ENCODE measurements around the gene CNTNAP2. TPM values are rescaled to one million over a fixed set of nuclear protein-coding genes. Genes with fewer than 3 reads are reported as not detected.
A peak's percentile ranks its signal among the peaks of the same experiment; 100 is the strongest.

The CNTNAP2 gene
- total RNA-seq, 1 experiment from 2014 or later = 64.5 TPM

GRCh38 chr7:146176860-146177259, 60.3 kb downstream of the CNTNAP2 start:
- no peak overlapping the region for H4K5ac ChIP-seq (ENCODE audit: insufficient read length, low read depth, low read length)
- no peak overlapping the region for H3K4me2 ChIP-seq (ENCODE audit: insufficient read depth, insufficient read length, low read length)
- no peak overlapping the region for H2AFZ ChIP-seq (ENCODE audit: low read length)
- no peaks in the 10 kb centered on the region for H3K9me3 Mint-ChIP-seq
- no peak overlapping the region for H3K4ac ChIP-seq (ENCODE audit: low read depth, low read length)
- no peak overlapping the region for H2AK5ac ChIP-seq (ENCODE audit: insufficient read length, low read length)
- no peak overlapping the region for H4K91ac ChIP-seq (ENCODE audit: insufficient read length, low read depth, low read length)
- no peak overlapping the region for H2BK15ac ChIP-seq (ENCODE audit: low read depth, low read length)
- no peak for TF ChIP-seq CTCF (conservative IDR thresholded peaks at IDR 0.05)
- no peak overlapping the region for H3K9ac ChIP-seq (ENCODE audit: extremely low read depth, insufficient read length, low read length)
- no peak overlapping the region for H2BK20ac ChIP-seq (ENCODE audit: low read depth, low read length, poor library complexity, severe bottlenecking)
- H2BK12ac ChIP-seq (ENCODE audit: insufficient read length, low read depth, low read length) = no peak overlapping the region
- no peaks in the 10 kb centered on the region for H4K20me1 ChIP-seq (ENCODE audit: control insufficient read depth, insufficient read depth, insufficient read length)
- H3K27me3 Mint-ChIP-seq (ENCODE audit: low read depth) = no peaks in the 10 kb centered on the region
- H3K27me3 ChIP-seq (ENCODE audit: insufficient read depth, low read length) = no peaks in the 10 kb centered on the region
- H2BK120ac ChIP-seq (ENCODE audit: low read depth, low read length, poor library complexity, severe bottlenecking) = no peak overlapping the region
- H3K36me3 Mint-ChIP-seq (ENCODE audit: insufficient read depth in 1 of 3, low read depth in 3 of 3) = no peaks in the 10 kb centered on the region
- no peak overlapping the region for H3K14ac ChIP-seq (ENCODE audit: insufficient read depth, low read length)
- DNase-seq = no peak
- no peaks in the 10 kb centered on the region for H3K4me1 ChIP-seq (ENCODE audit: insufficient read depth, low read length)
- H3K9me3 ChIP-seq (ENCODE audit: control insufficient read depth, low read depth, low read length) = no peaks in the 10 kb centered on the region
- H3K23me2 ChIP-seq (ENCODE audit: insufficient read length, low read depth, low read length, poor library complexity, severe bottlenecking) = no peaks in the 10 kb centered on the region
- H3T11ph ChIP-seq (ENCODE audit: low read length) = no peak overlapping the region
- no peak overlapping the region for H3K56ac ChIP-seq (ENCODE audit: insufficient read length, low read depth, low read length)
- H3K79me1 ChIP-seq (ENCODE audit: insufficient read depth, low read depth, low read length, poor library complexity, severe bottlenecking) = no peaks in the 10 kb centered on the region
- no peak overlapping the region for H3K18ac ChIP-seq (ENCODE audit: insufficient read length, low read depth, low read length)
- no peak overlapping the region for H2BK5ac ChIP-seq (ENCODE audit: insufficient read length, low read length)
- no CpG with 5 or more reads among the region's 1 CpG for WGBS (ENCODE audit: extremely low coverage, insufficient read length, low lambda C conversion rate)
- no peak overlapping the region for H3K4me3 Mint-ChIP-seq
- H4K8ac ChIP-seq (replicated peaks; ENCODE audit: insufficient read length, low read depth, low read length) = no peak overlapping the region
- H3K27ac Mint-ChIP-seq = peak overlapping the region in 1 of 3 experiments; percentile 6; a peak in 2 of 7 replicates
- no peak overlapping the region for H3K27ac ChIP-seq (ENCODE audit: insufficient read length, low read depth, low read length)
- no peaks in the 10 kb centered on the region for H3K79me2 ChIP-seq (ENCODE audit: insufficient read depth, low read length)
- H3K4me1 Mint-ChIP-seq = peaks cover 7 to 9% of the 10 kb centered on the region in 2 experiments
- H3K23ac ChIP-seq (ENCODE audit: insufficient read length, low read depth, low read length) = no peak overlapping the region
